OCI-LY1 (cell line): Measurements from ENCODE around the gene MARCHF7.
"Not testable (repeated sequence)": the region's sequence is repeated elsewhere in the genome, so short reads cannot be mapped to it uniquely, and the experiment has no call there.

Experiments used
- H2AFZ ChIP-seq: fragments of 200-600 bp; sonication (generic), shearing (Covaris generic); 2 replicates; pipeline ENCODE4 v1.6.0; 2014; ENCODE audit warnings: antibody characterized with exemption, mild to moderate bottlenecking, low read length
- H3F3A ChIP-seq: fragments of 200-600 bp; sonication (generic), shearing (Covaris generic); 2 replicates; pipeline ENCODE4 v1.6.0; 2014; ENCODE audit warnings: mild to moderate bottlenecking, antibody characterized with exemption, low read length, moderate library complexity; ENCODE audit not compliant: insufficient read depth
- H3K27ac ChIP-seq: fragments of 200-600 bp; sonication (generic); 2 replicates; pipeline ENCODE4 v1.5.1; 2014; ENCODE audit warnings: low read length, mixed run types, mild to moderate bottlenecking, low read depth; ENCODE audit not compliant: poor library complexity, severe bottlenecking
- H3K27me3 ChIP-seq: fragments of 200-600 bp; sonication (generic); 2 replicates; pipeline ENCODE4 v1.6.0; 2014; ENCODE audit warnings: antibody characterized with exemption, mild to moderate bottlenecking, low read length, moderate library complexity; ENCODE audit not compliant: insufficient read depth
- H3K36me3 ChIP-seq: fragments of 200-600 bp; sonication (generic); 2 replicates; pipeline ENCODE4 v1.6.1; 2014; ENCODE audit warnings: mild to moderate bottlenecking, antibody characterized with exemption, low read length, moderate library complexity, mixed read lengths; ENCODE audit not compliant: insufficient read depth
- H3K4me1 ChIP-seq: fragments of 200-600 bp; sonication (generic); 2 replicates; pipeline ENCODE4 v1.5.1; 2014; ENCODE audit warnings: mild to moderate bottlenecking, low read length, moderate library complexity; ENCODE audit not compliant: insufficient read depth, severe bottlenecking
- H3K4me2 ChIP-seq: fragments of 200-600 bp; sonication (generic), shearing (Covaris generic); 2 replicates; pipeline ENCODE4 v1.6.1; 2014; ENCODE audit warnings: low read length
- H3K4me3 ChIP-seq: fragments of 200-600 bp; sonication (generic); 2 replicates; pipeline ENCODE4 v1.5.1; 2014; ENCODE audit warnings: low read length, low read depth, mild to moderate bottlenecking, mixed read lengths; ENCODE audit not compliant: poor library complexity, severe bottlenecking
- H3K79me2 ChIP-seq: fragments of 200-600 bp; shearing (Covaris generic); 2 replicates; pipeline ENCODE4 v1.6.1; 2016; ENCODE audit warnings: mixed run types, low read length, mixed read lengths; ENCODE audit not compliant: insufficient read depth
- H3K9ac ChIP-seq: fragments of 200-600 bp; sonication (generic), shearing (Covaris generic); 2 replicates; pipeline ENCODE4 v1.6.1; 2014; ENCODE audit warnings: mild to moderate bottlenecking, low read length, mixed read lengths
- H3K9me2 ChIP-seq: fragments of 200-600 bp; sonication (generic), shearing (Covaris generic); 2 replicates; pipeline ENCODE4 v1.6.1; 2014; ENCODE audit warnings: low read depth, mild to moderate bottlenecking, low read length, mixed read lengths
- H3K9me3 ChIP-seq: fragments of 200-600 bp; shearing (Covaris generic); 2 replicates; pipeline ENCODE4 v1.6.1; 2014; ENCODE audit warnings: low read length, mixed read lengths
- H4K20me1 ChIP-seq: fragments of 200-600 bp; sonication (generic), shearing (Covaris generic); 2 replicates; pipeline ENCODE4 v1.6.0; 2016; ENCODE audit warnings: mild to moderate bottlenecking, low read length; ENCODE audit not compliant: insufficient read depth
- EZH2 ChIP-seq: fragments of 200-600 bp; sonication (generic), shearing (Covaris generic); IDR thresholded peaks from 2 replicates; pipeline ENCODE4 v1.8.0; 2017; ENCODE audit warnings: borderline replicate concordance, mixed run types, mild to moderate bottlenecking, antibody characterized with exemption, low read length, moderate library complexity, mixed read lengths
- TF ChIP-seq, protein P1 (sequence below): fragments of 200-600 bp; sonication (generic), shearing (Covaris generic); IDR thresholded peaks from 2 replicates; pipeline ENCODE4 v1.5.1; 2017; ENCODE audit warnings: mild to moderate bottlenecking, antibody characterized with exemption, low read length, moderate library complexity, mixed read lengths

The MARCHF7 gene

GRCh38 chr2:159720676-159721075 lies 8.4 kb downstream of the MARCHF7 start:
- no peak for TF ChIP-seq EZH2
- TF ChIP-seq, protein P1, sequence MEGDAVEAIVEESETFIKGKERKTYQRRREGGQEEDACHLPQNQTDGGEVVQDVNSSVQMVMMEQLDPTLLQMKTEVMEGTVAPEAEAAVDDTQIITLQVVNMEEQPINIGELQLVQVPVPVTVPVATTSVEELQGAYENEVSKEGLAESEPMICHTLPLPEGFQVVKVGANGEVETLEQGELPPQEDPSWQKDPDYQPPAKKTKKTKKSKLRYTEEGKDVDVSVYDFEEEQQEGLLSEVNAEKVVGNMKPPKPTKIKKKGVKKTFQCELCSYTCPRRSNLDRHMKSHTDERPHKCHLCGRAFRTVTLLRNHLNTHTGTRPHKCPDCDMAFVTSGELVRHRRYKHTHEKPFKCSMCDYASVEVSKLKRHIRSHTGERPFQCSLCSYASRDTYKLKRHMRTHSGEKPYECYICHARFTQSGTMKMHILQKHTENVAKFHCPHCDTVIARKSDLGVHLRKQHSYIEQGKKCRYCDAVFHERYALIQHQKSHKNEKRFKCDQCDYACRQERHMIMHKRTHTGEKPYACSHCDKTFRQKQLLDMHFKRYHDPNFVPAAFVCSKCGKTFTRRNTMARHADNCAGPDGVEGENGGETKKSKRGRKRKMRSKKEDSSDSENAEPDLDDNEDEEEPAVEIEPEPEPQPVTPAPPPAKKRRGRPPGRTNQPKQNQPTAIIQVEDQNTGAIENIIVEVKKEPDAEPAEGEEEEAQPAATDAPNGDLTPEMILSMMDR, result no peak
- H3K36me3 ChIP-seq, result peaks cover 98% of the 10 kb centered on the region
- peaks cover 100% of the 10 kb centered on the region for H3K79me2 ChIP-seq
- H3K9ac ChIP-seq, result no peak overlapping the region
- no peak overlapping the region for H3K4me2 ChIP-seq
- H3K4me1 ChIP-seq, result peaks cover 12% of the 10 kb centered on the region
- no peaks in the 10 kb centered on the region for H3K27me3 ChIP-seq
- H3K9me2 ChIP-seq, result no peaks in the 10 kb centered on the region
- peaks cover 8% of the 10 kb centered on the region; the same call in 1 of the 2 replicates for H3K9me3 ChIP-seq
- H4K20me1 ChIP-seq, result no peaks in the 10 kb centered on the region
- no peaks in the 10 kb centered on the region for H3F3A ChIP-seq
- H3K27ac ChIP-seq, result no peak overlapping the region
- H2AFZ ChIP-seq, result no peak overlapping the region
- no peak overlapping the region for H3K4me3 ChIP-seq

GRCh38 chr2:159722580-159722979 lies 10.3 kb downstream of the MARCHF7 start:
- no peaks in the 10 kb centered on the region for H3K4me1 ChIP-seq
- no peak overlapping the region for H3K4me2 ChIP-seq
- no peaks in the 10 kb centered on the region for H3K27me3 ChIP-seq
- peaks cover 100% of the 10 kb centered on the region for H3K79me2 ChIP-seq
- no peaks in the 10 kb centered on the region for H4K20me1 ChIP-seq
- H3K9me3 ChIP-seq, result peaks cover 8% of the 10 kb centered on the region; the same call in 1 of the 2 replicates
- TF ChIP-seq, protein P1, result no peak
- TF ChIP-seq EZH2, result no peak
- no peak overlapping the region for H2AFZ ChIP-seq
- peaks cover 94% of the 10 kb centered on the region for H3K36me3 ChIP-seq
- no peaks in the 10 kb centered on the region for H3F3A ChIP-seq
- H3K4me3 ChIP-seq, result no peak overlapping the region
- no peaks in the 10 kb centered on the region for H3K9me2 ChIP-seq
- H3K27ac ChIP-seq, result no peak overlapping the region
- no peak overlapping the region for H3K9ac ChIP-seq

DNA sequence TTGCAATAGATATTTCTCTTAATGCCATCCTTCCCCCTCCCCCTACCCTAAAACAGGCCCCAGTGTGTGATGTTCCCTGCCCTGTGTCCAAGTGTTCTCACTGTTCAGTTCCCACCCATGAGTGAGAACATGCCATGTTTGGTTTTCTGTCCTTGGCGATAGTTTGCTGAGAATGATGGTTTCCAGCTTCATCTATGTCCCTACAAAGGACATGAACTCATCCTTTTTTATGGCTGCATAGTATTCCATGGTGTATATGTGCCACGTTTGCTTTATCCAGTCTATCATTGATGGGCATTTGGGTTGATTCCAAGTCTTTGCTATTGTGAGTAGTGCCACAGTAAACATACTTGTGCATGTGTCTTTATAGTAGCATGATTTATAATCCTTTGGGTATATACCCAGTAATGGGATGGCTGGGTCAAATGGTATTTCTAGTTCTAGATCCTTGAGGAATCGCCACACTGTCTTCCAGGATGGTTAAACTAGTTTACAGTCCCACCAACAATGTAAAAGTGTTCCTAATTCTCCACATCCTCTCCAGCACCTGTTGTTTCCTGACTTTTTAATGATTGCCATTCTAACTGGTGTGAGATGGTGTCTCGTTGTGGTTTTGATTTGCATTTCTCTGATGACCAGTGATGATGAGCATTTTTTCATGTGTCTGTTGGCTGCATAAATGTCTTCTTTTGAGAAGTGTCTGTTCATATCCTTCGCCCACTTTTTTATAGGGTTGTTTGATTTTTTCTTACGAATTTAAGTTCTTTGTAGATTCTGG lies 12.7 kb downstream of the MARCHF7 start:
- H3K9me2 ChIP-seq, H3K27ac ChIP-seq, H3K27me3 ChIP-seq, H3K4me2 ChIP-seq, H3F3A ChIP-seq, H3K9ac ChIP-seq, H3K4me3 ChIP-seq, H3K4me1 ChIP-seq, H3K9me3 ChIP-seq, H4K20me1 ChIP-seq, H2AFZ ChIP-seq: not testable (repeated sequence)
- Histone ChIP-seq H3K36me3 (peaks cover 95% of the 10 kb centered on the region), H3K79me2 (peaks cover 100% of the 10 kb centered on the region)

DNA sequence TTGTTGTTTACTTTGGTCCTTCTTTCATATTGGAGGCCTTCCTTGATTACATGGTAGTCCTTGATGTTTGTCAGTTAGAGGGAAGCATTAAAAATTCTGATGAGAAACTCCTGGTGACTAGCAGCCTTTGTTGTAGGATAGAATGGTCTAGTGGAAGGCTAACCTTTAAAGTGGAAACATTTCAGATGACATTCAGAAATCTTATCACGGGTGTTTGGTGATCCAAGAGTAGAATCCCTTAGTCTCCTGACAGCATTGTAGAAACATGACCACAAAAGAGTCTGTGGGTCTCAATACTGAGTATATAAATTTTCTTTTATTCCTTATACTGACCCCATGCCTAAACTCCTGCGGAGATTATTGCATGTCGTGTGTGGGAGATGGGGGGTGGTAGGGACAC lies 13.4 kb downstream of the MARCHF7 start:
- H3K4me1 ChIP-seq, result no peaks in the 10 kb centered on the region
- no peaks in the 10 kb centered on the region; the same call in 1 of the 2 replicates for H4K20me1 ChIP-seq
- H3F3A ChIP-seq, result no peaks in the 10 kb centered on the region
- H3K9ac ChIP-seq, result no peak overlapping the region
- H3K9me3 ChIP-seq, result peaks cover 8% of the 10 kb centered on the region; the same call in 1 of the 2 replicates
- H3K27me3 ChIP-seq, result no peaks in the 10 kb centered on the region
- no peaks in the 10 kb centered on the region for H3K9me2 ChIP-seq
- H3K4me2 ChIP-seq, result no peak overlapping the region
- no peak overlapping the region for H2AFZ ChIP-seq
- peaks cover 95% of the 10 kb centered on the region for H3K36me3 ChIP-seq
- no peak overlapping the region for H3K4me3 ChIP-seq
- H3K27ac ChIP-seq, result no peak overlapping the region
- H3K79me2 ChIP-seq, result peaks cover 100% of the 10 kb centered on the region
- TF ChIP-seq EZH2, result no peak
- TF ChIP-seq, protein P1, result no peak
